ENCODE measurements around the gene TBX19.

DNA sequence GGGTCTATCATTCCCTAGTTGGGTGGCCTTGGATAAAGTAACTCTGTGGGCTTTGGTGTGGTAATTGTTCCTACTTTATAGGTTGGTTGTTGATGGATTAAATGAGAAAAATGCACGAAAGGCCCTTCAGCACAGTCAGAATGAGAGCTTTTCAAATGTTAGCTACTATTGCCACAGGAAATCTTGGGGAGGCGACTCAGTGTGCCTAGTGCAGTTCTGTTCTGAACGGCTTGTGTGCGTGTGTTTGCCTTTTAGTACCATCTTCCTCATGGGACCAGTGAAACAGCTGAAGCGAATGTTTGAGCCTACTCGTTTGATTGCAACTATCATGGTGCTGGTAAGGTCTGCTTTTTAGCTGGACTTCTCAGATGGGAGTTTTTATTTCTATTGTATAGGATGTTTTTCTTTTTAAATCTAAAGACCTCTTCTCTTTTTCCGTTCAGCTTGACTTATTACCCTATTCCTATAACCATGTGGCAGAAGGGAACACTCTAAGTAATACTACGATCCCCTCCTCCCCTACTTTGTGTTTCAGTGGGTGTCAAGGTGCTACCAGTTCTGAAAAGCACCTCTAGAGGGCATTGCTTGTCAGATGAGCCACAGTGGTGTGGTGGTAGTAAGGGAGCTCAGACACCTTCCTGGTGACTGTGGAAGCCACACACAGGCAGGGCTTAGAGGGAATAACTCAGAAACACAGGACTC, 45.7 kb upstream of the TBX19 start:
- TF ChIP-seq, protein P1, sequence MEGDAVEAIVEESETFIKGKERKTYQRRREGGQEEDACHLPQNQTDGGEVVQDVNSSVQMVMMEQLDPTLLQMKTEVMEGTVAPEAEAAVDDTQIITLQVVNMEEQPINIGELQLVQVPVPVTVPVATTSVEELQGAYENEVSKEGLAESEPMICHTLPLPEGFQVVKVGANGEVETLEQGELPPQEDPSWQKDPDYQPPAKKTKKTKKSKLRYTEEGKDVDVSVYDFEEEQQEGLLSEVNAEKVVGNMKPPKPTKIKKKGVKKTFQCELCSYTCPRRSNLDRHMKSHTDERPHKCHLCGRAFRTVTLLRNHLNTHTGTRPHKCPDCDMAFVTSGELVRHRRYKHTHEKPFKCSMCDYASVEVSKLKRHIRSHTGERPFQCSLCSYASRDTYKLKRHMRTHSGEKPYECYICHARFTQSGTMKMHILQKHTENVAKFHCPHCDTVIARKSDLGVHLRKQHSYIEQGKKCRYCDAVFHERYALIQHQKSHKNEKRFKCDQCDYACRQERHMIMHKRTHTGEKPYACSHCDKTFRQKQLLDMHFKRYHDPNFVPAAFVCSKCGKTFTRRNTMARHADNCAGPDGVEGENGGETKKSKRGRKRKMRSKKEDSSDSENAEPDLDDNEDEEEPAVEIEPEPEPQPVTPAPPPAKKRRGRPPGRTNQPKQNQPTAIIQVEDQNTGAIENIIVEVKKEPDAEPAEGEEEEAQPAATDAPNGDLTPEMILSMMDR (IDR thresholded peaks at IDR 0.05), result peak; percentile 33 to 46 (median 40)
- TF ChIP-seq POLR2A (IDR thresholded peaks at IDR 0.05), result no peak
